HepG2 (cell line): Measurements from ENCODE around the gene CDH22. TPM values are rescaled to one million over a fixed set of nuclear protein-coding genes. Genes with fewer than 3 reads are reported as not detected.

Experiments
- AGO2 ChIP-seq: fragments of 200-400 bp; formaldehyde crosslinking; optimal IDR thresholded peaks from 2 replicates; pipeline ENCODE3; 2017; ENCODE audit warnings: mild to moderate bottlenecking, low read depth, low read length, moderate library complexity
- CEBPB ChIP-seq: IDR thresholded peaks from 2 replicates; pipeline ENCODE4 v1.6.1; 2011; ENCODE audit warnings: low read depth, low read length, improper control_type of control experiment, borderline replicate concordance
- DR1 ChIP-seq: sonication (generic); formaldehyde crosslinking; IDR thresholded peaks from 2 replicates; pipeline ENCODE4 v1.8.0; 2021; ENCODE audit warnings: mild to moderate bottlenecking, missing genetic modification reagents, inconsistent platforms
- GATAD1 ChIP-seq: IDR thresholded peaks from 2 replicates; pipeline ENCODE4 v1.6.1; 2016; ENCODE audit warnings: missing genetic modification reagents, missing compliant biosample characterization
- HNRNPL ChIP-seq: fragments of 200-400 bp; formaldehyde crosslinking; IDR thresholded peaks from 2 replicates; pipeline ENCODE4 v1.6.1; 2017; ENCODE audit warnings: mild to moderate bottlenecking, low read depth, low read length
- PHF21A ChIP-seq: sonication (generic); formaldehyde crosslinking; IDR thresholded peaks from 2 replicates; pipeline ENCODE4 v1.5.0; 2020; ENCODE audit warnings: mild to moderate bottlenecking, missing genetic modification reagents
- RBM39 ChIP-seq: fragments of 200-400 bp; formaldehyde crosslinking; IDR thresholded peaks from one replicate; pipeline ENCODE4 v1.6.1; 2018; ENCODE audit warnings: antibody characterized with exemption, mild to moderate bottlenecking, low read depth, low read length; ENCODE audit not compliant: poor library complexity, severe bottlenecking
- REL ChIP-seq: sonication (generic); formaldehyde crosslinking; conservative IDR thresholded peaks from 2 replicates; pipeline ENCODE4 v1.8.0; 2022; ENCODE audit warnings: mild to moderate bottlenecking, missing genetic modification reagents, moderate library complexity
- SMC3 ChIP-seq: IDR thresholded peaks from 2 replicates; pipeline ENCODE4 v1.6.1; 2011; ENCODE audit warnings: low read length, improper control_type of control experiment
- SOX5 ChIP-seq: IDR thresholded peaks from 2 replicates; pipeline ENCODE4 v1.6.1; 2016; ENCODE audit warnings: borderline replicate concordance
- SRSF9 ChIP-seq: fragments of 200-400 bp; formaldehyde crosslinking; IDR thresholded peaks from 2 replicates; pipeline ENCODE4 v1.6.1; 2018; ENCODE audit warnings: borderline replicate concordance, mild to moderate bottlenecking, low read depth, low read length; ENCODE audit not compliant: insufficient read depth, poor library complexity, severe bottlenecking
- TOE1 ChIP-seq: sonication (generic); formaldehyde crosslinking; IDR thresholded peaks from 2 replicates; pipeline ENCODE4 v1.4.0; 2020; ENCODE audit warnings: mild to moderate bottlenecking, missing genetic modification reagents
- XRCC5 ChIP-seq: fragments of 200-400 bp; formaldehyde crosslinking; optimal IDR thresholded peaks from 2 replicates; pipeline ENCODE3; 2017; ENCODE audit warnings: mild to moderate bottlenecking, low read length
- ZFP41 ChIP-seq: sonication (generic); formaldehyde crosslinking; IDR thresholded peaks from 2 replicates; pipeline ENCODE4 v1.4.0; 2020; ENCODE audit warnings: mild to moderate bottlenecking, missing genetic modification reagents, borderline replicate concordance
- ZFP62 ChIP-seq: sonication (generic); formaldehyde crosslinking; IDR thresholded peaks from 2 replicates; pipeline ENCODE4 v1.4.0; 2020; ENCODE audit warnings: missing genetic modification reagents
- ZNF713 ChIP-seq: sonication (generic); formaldehyde crosslinking; IDR thresholded peaks from 2 replicates; pipeline ENCODE4 v1.4.0; 2020; ENCODE audit warnings: mild to moderate bottlenecking, missing genetic modification reagents
- ZNF839 ChIP-seq: sonication (generic); formaldehyde crosslinking; IDR thresholded peaks from 2 replicates; pipeline ENCODE4 v1.4.0; 2020; ENCODE audit warnings: missing genetic modification reagents, mild to moderate bottlenecking, borderline replicate concordance
- ZSCAN25 ChIP-seq: sonication (generic); formaldehyde crosslinking; IDR thresholded peaks from 2 replicates; pipeline ENCODE4 v1.8.0; 2022; ENCODE audit warnings: mild to moderate bottlenecking, missing genetic modification reagents
- polyA plus RNA-seq, 8 experiments: library from polyadenylated mRNA; depleted of rRNA in 3 of 8; stranded (reverse) in 7 of 8; unstranded in 1 of 8; fragments of >200 nt; fragmentation: Illumina TruSeq in 4 of 8; extraction: Trizol in 4 of 8; gene quantifications; 2 replicates each; pipeline versions ENCODE4 v1.2.1 to v1.2.3, GENCODE V29; 2011 to 2016; ENCODE audit warnings: low read depth in 4 of 8, missing spikeins in 1 of 8, mixed read lengths in 1 of 8; ENCODE audit not compliant: insufficient read depth in 1 of 8
- total RNA-seq, 5 experiments: library from RNA; depleted of rRNA; stranded (reverse); fragments of >200 nt; fragmentation: Illumina TruSeq; extraction: Trizol; gene quantifications; 2 replicates each; pipeline ENCODE4 v1.2.3, GENCODE V29; 2016; ENCODE audit warnings: low read depth in 1 of 5
- TF ChIP-seq, protein P1 (sequence below): sonication (generic); formaldehyde crosslinking; conservative IDR thresholded peaks from 2 replicates; pipeline ENCODE4 v1.8.0; 2022; ENCODE audit warnings: missing genetic modification reagents
- TF ChIP-seq, protein P2 (sequence below): sonication (generic); formaldehyde crosslinking; IDR thresholded peaks from 2 replicates; pipeline ENCODE4 v1.5.0; 2020; ENCODE audit warnings: missing genetic modification reagents, mild to moderate bottlenecking, borderline replicate concordance
- TF ChIP-seq, protein P3 (sequence below): IDR thresholded peaks from 2 replicates; pipeline ENCODE4 v1.6.1; 2018; ENCODE audit warnings: missing genetic modification reagents
- TF ChIP-seq, protein P4 (sequence below): sonication (generic); formaldehyde crosslinking; IDR thresholded peaks from 2 replicates; pipeline ENCODE4 v1.5.1; 2020; ENCODE audit warnings: mild to moderate bottlenecking, moderate library complexity, missing genetic modification reagents
- TF ChIP-seq, protein P5 (sequence below): sonication (generic); formaldehyde crosslinking; IDR thresholded peaks from 2 replicates; pipeline ENCODE4 v1.8.1; 2023; ENCODE audit warnings: missing genetic modification reagents, inconsistent platforms, borderline replicate concordance

The CDH22 gene
- total and polyA plus RNA-seq, 2 of the 13 experiments (the other 11 are each of a cell fraction or from before 2014, with no cell fraction given), result not detected

DNA sequence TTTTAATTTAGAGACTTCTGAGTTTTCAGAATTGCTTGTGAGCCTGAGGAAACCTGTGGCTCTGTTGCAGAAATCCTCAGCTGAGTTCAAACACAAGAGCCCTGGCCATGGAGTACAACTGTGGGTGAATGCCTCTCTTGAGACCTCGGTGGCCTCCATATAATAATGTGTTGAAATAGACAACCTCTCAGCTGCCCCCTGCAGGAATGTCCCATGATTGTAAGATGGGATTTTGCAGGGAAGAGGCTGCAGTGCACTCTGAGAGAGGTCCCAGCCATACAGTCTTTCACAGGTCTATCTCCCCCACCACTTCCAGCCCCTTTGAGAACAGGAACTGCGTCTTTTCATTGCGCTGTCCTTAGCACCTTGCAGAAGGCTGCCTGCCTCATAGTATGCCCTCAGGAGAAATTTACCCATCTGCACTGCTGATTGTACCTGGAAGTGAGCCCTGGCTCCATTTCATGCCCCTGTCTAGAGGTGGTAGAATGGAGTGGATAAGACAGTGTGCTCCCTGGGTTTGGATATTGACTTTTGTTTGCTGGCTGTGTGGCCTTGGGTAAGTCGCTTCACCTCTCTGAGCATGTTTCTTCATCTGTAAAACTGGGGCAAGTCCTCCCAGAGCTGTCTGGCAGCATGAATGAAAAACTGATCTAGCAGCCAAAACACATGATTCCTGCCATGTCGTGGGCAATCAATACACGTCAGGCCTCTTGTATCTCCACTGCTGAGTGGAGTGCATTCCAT is 16.8 kb upstream of the CDH22 start (continued):
- TF ChIP-seq, protein P1, sequence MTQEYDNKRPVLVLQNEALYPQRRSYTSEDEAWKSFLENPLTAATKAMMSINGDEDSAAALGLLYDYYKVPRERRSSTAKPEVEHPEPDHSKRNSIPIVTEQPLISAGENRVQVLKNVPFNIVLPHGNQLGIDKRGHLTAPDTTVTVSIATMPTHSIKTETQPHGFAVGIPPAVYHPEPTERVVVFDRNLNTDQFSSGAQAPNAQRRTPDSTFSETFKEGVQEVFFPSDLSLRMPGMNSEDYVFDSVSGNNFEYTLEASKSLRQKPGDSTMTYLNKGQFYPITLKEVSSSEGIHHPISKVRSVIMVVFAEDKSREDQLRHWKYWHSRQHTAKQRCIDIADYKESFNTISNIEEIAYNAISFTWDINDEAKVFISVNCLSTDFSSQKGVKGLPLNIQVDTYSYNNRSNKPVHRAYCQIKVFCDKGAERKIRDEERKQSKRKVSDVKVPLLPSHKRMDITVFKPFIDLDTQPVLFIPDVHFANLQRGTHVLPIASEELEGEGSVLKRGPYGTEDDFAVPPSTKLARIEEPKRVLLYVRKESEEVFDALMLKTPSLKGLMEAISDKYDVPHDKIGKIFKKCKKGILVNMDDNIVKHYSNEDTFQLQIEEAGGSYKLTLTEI, result no peak
- peak; percentile 33; the same call in 1 of the 2 replicates for TF ChIP-seq ZSCAN25 (CRISPR knock-in tag)
- peak; percentile 33; the same call in 1 of the 2 replicates for TF ChIP-seq PHF21A (CRISPR knock-in tag)
- TF ChIP-seq, protein P2, sequence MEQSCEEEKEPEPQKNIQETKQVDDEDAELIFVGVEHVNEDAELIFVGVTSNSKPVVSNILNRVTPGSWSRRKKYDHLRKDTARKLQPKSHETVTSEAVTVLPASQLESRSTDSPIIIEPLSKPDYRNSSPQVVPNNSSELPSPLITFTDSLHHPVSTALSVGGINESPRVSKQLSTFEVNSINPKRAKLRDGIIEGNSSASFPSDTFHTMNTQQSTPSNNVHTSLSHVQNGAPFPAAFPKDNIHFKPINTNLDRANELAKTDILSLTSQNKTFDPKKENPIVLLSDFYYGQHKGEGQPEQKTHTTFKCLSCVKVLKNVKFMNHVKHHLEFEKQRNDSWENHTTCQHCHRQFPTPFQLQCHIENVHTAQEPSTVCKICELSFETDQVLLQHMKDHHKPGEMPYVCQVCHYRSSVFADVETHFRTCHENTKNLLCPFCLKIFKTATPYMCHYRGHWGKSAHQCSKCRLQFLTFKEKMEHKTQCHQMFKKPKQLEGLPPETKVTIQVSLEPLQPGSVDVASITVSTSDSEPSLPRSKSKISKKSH, result no peak
- TF ChIP-seq, protein P3, sequence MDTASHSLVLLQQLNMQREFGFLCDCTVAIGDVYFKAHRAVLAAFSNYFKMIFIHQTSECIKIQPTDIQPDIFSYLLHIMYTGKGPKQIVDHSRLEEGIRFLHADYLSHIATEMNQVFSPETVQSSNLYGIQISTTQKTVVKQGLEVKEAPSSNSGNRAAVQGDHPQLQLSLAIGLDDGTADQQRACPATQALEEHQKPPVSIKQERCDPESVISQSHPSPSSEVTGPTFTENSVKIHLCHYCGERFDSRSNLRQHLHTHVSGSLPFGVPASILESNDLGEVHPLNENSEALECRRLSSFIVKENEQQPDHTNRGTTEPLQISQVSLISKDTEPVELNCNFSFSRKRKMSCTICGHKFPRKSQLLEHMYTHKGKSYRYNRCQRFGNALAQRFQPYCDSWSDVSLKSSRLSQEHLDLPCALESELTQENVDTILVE (CRISPR knock-in tag), result no peak
- no peak for TF ChIP-seq SRSF9
- no peak for TF ChIP-seq TOE1 (CRISPR knock-in tag)
- no peak for TF ChIP-seq ZNF713 (CRISPR knock-in tag)
- no peak for TF ChIP-seq ZFP41
- no peak for TF ChIP-seq RBM39
- TF ChIP-seq ZFP62 (CRISPR knock-in tag), result no peak
- no peak for TF ChIP-seq REL (CRISPR knock-in tag)
- peak; percentile 32; the same call in 1 of the 2 replicates for TF ChIP-seq CEBPB
- TF ChIP-seq, protein P4, sequence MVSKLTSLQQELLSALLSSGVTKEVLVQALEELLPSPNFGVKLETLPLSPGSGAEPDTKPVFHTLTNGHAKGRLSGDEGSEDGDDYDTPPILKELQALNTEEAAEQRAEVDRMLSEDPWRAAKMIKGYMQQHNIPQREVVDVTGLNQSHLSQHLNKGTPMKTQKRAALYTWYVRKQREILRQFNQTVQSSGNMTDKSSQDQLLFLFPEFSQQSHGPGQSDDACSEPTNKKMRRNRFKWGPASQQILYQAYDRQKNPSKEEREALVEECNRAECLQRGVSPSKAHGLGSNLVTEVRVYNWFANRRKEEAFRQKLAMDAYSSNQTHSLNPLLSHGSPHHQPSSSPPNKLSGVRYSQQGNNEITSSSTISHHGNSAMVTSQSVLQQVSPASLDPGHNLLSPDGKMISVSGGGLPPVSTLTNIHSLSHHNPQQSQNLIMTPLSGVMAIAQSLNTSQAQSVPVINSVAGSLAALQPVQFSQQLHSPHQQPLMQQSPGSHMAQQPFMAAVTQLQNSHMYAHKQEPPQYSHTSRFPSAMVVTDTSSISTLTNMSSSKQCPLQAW (CRISPR knock-in tag), result no peak
- TF ChIP-seq GATAD1 (CRISPR knock-in tag), result 0 out of 2 replicates have a peak, but pooled peaks have one; percentile 22
- peak; percentile 71 for TF ChIP-seq SMC3
- TF ChIP-seq, protein P5, sequence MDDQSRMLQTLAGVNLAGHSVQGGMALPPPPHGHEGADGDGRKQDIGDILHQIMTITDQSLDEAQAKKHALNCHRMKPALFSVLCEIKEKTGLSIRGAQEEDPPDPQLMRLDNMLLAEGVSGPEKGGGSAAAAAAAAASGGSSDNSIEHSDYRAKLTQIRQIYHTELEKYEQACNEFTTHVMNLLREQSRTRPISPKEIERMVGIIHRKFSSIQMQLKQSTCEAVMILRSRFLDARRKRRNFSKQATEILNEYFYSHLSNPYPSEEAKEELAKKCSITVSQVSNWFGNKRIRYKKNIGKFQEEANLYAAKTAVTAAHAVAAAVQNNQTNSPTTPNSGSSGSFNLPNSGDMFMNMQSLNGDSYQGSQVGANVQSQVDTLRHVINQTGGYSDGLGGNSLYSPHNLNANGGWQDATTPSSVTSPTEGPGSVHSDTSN (CRISPR knock-in tag), result no peak
- TF ChIP-seq HNRNPL, result no peak
- TF ChIP-seq XRCC5, result peak; percentile 86
- no peak for TF ChIP-seq SOX5 (CRISPR knock-in tag)
- no peak for TF ChIP-seq ZNF839 (CRISPR knock-in tag)
- no peak for TF ChIP-seq AGO2
- TF ChIP-seq DR1 (CRISPR knock-in tag), result no peak
